ENCODE measurements around the gene PLEKHA4.

DNA sequence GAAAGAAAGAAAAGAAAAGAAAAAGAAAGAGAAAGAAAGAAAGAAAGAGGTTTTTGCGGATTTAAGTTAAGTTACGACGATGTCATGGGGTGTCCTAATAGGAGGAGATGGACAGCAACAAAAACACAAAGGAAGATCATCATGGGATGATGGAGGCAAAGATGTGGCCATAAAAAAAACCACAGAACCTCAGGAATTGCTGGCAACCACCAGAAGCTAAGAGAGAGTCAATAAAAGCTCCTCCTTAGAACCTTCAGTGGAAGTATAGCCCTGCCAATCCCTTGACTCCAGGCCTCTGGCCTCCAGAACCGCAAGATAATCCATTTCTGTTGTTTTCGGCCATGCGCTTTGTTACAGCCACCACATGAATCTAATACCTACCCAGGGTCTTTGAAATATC, 11.5 kb downstream of the PLEKHA4 start:
- TF ChIP-seq, protein P1, sequence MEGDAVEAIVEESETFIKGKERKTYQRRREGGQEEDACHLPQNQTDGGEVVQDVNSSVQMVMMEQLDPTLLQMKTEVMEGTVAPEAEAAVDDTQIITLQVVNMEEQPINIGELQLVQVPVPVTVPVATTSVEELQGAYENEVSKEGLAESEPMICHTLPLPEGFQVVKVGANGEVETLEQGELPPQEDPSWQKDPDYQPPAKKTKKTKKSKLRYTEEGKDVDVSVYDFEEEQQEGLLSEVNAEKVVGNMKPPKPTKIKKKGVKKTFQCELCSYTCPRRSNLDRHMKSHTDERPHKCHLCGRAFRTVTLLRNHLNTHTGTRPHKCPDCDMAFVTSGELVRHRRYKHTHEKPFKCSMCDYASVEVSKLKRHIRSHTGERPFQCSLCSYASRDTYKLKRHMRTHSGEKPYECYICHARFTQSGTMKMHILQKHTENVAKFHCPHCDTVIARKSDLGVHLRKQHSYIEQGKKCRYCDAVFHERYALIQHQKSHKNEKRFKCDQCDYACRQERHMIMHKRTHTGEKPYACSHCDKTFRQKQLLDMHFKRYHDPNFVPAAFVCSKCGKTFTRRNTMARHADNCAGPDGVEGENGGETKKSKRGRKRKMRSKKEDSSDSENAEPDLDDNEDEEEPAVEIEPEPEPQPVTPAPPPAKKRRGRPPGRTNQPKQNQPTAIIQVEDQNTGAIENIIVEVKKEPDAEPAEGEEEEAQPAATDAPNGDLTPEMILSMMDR (IDR thresholded peaks at IDR 0.05; ENCODE audit: low read depth, low read length, poor library complexity, severe bottlenecking) = no peak
- no peak for TF ChIP-seq EZH2phosphoT487 (IDR thresholded peaks at IDR 0.05; ENCODE audit: borderline replicate concordance, low read length)
